ENCODE measurements around the gene P2RX6. TPM values are rescaled to one million over a fixed set of nuclear protein-coding genes. Genes with fewer than 3 reads are reported as not detected.
A peak's percentile ranks its signal among the peaks of the same experiment; 100 is the strongest.

Gene P2RX6
- total RNA-seq, 1 donor from 2014 or later: not detected

DNA sequence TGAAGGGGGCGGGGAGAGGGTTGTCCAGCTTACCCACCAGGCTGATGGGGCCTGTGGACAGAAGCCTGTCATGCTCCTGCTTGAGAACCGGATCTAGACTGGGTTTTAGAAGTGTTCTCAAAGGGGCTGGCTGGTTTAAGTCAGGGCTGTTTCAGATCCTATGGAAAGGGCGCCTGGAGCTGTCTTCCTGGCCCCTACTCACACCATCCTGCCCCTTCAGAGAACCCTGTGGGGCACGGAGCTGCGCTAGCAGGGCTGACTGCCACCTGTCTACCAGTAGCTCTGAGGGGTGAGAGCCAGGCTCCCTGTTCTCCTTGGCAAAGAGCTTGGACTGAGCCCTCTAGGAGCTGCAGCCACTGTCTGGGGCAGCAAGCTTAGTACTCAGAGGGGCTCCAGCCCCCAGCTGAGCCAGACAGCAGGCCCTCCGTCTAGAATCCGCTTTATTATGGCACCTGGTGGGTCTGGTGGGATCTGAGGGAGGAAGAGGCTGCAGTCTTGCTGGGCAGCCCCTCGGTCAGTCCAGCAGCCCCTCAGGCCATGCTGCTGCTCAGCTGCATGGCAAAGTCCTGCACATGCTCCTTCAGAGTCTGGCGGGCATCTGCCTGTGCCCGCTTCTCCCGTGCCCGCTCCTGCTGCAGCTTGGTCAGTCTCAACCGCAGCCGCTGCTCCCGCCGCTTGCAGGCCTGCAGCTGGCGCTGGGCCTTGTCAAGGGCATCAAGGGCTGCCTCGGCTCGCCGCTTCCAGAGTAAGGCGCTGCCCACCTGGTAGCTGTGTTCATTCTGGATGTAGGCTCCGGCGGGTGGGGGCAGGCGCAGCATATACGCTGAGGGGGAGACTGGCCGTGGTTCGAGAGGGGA, 15.4 kb upstream of the P2RX6 start:
- H3K36me3 Mint-ChIP-seq (ENCODE audit: low read depth, unreplicated experiment): peaks cover 8% of the 10 kb centered on the region
- H3K4me3 Mint-ChIP-seq (ENCODE audit: unreplicated experiment): no peak overlapping the region
- no peaks in the 10 kb centered on the region for H3K9me3 Mint-ChIP-seq (ENCODE audit: unreplicated experiment)

GRCh38 chr22:21000207-21000986, 14.6 kb upstream of the P2RX6 start:
- TF ChIP-seq CTCF (IDR thresholded peaks at IDR 0.05; ENCODE audit: unreplicated experiment): no peak
- H3K27ac Mint-ChIP-seq (ENCODE audit: unreplicated experiment): peak overlapping the region; percentile 57
- no peaks in the 10 kb centered on the region for H3K9me3 Mint-ChIP-seq (ENCODE audit: unreplicated experiment)
- H3K4me3 Mint-ChIP-seq (ENCODE audit: unreplicated experiment): peak overlapping the region; percentile 97
- H3K27me3 Mint-ChIP-seq (ENCODE audit: unreplicated experiment): peaks cover 13% of the 10 kb centered on the region
- no peak for DNase-seq (ENCODE audit: low spot score)
- H3K36me3 Mint-ChIP-seq (ENCODE audit: low read depth, unreplicated experiment): peaks cover 5% of the 10 kb centered on the region
- H3K4me1 Mint-ChIP-seq (ENCODE audit: unreplicated experiment): peaks cover 10% of the 10 kb centered on the region

More for the DNA sequence above, 15.4 kb upstream of the P2RX6 start:
- no peak overlapping the region for H3K27ac Mint-ChIP-seq (ENCODE audit: unreplicated experiment)
- DNase-seq (ENCODE audit: low spot score): no peak
- no peak for TF ChIP-seq CTCF (IDR thresholded peaks at IDR 0.05; ENCODE audit: unreplicated experiment)
- peaks cover 13% of the 10 kb centered on the region for H3K27me3 Mint-ChIP-seq (ENCODE audit: unreplicated experiment)
- H3K4me1 Mint-ChIP-seq (ENCODE audit: unreplicated experiment): peaks cover 10% of the 10 kb centered on the region

DNA sequence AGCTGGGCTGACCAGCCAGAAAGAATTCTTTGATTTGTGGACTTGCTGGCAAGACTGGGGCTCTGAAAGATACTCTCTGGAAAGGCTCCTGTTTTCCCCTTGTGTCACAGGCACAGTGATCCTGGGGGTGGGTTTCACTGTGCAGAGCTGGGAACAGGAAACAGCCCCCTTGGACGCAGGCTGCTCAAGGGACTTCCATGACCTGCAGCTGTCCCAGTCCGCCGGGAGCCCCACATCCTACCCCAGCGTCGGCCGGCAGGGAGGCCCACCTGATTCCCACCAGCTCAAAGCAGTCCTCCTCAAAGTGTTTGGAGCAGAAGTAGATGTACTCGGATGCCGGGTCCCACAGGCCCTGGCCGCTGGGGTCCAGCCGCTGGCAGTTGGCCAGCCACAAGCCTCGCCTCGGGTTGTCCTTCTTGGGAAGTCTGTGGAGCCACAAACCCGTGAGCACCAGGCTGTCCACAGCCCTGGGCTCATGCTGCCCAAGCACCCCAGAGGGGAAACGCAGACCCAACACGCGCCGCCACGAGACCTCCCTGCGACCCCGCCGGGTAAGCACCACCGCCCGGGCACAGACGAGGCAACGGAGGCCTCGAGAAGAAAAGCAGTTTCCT, 13.9 kb upstream of the P2RX6 start:
- Mint-ChIP-seq H3K27ac (ENCODE audit: unreplicated experiment) (peak overlapping the region; percentile 80), H3K9me3 (ENCODE audit: unreplicated experiment) (no peaks in the 10 kb centered on the region), H3K27me3 (ENCODE audit: unreplicated experiment) (peaks cover 13% of the 10 kb centered on the region), H3K36me3 (ENCODE audit: low read depth, unreplicated experiment) (peaks cover 5% of the 10 kb centered on the region), H3K4me3 (ENCODE audit: unreplicated experiment) (peak overlapping the region; percentile 97), H3K4me1 (ENCODE audit: unreplicated experiment) (peaks cover 10% of the 10 kb centered on the region)
- no peak for TF ChIP-seq CTCF (IDR thresholded peaks at IDR 0.05; ENCODE audit: unreplicated experiment)
- no peak for DNase-seq (ENCODE audit: low spot score)

DNA sequence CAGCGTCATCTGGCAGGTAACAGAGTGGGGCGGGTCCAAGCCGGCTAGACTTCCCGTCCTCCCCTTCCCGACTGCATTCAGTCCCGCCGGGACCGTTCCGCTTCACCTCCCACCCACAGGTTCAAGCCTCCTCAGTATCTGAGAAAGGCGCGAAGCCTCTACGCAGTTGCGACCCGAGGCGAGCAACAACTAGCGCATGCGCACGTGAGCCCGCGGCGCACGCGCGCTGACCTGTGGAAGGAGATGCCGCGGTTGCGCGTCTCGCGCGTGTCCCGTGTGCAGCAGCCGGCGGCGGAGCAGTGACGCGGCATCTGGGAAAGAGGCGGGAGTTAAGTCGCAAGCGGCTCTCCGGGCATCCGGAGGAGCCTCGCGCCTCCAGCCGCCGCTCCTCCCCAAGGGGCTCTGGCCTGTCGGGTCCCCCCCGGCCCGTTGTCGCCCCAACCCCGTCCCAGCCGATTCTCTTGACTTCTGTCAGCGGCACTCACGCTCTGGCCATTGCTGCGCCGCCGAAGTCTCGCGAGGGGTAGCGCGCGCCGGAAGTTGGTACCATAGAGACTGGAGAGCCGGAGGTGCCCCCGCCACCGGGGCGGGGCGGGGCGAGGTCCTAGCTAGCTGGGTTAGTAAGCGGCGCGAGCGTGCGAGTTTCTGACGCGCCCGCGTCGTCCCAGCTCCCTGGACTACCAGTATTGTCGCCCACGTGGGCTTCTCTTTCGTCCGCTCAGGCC, 13.2 kb upstream of the P2RX6 start, which contains the start of gene THAP7:
Gene THAP7 (minus strand): TSS at position 518 of the 725 bp plus-strand sequence. CDS start 207 bp downstream, at position 311.
- TF ChIP-seq CTCF (IDR thresholded peaks at IDR 0.05; ENCODE audit: unreplicated experiment): no peak
- Mint-ChIP-seq H3K4me1 (ENCODE audit: unreplicated experiment) (peaks cover 10% of the 10 kb centered on the region), H3K9me3 (ENCODE audit: unreplicated experiment) (no peaks in the 10 kb centered on the region), H3K36me3 (ENCODE audit: low read depth, unreplicated experiment) (no peaks in the 10 kb centered on the region), H3K27me3 (ENCODE audit: unreplicated experiment) (peaks cover 10% of the 10 kb centered on the region), H3K4me3 (ENCODE audit: unreplicated experiment) (peak within 1 kb of the TSS; percentile 97), H3K27ac (ENCODE audit: unreplicated experiment) (peak within 1 kb of the TSS; percentile 89)
- peak; percentile 94 for DNase-seq (ENCODE audit: low spot score)

Measured in endothelial cell (in vitro differentiated cells).